GM19468 (cell line): ENCODE results near the gene CLTRN.
"Not testable (repeated sequence)": the region's sequence is repeated elsewhere in the genome, so short reads cannot be mapped to it uniquely, and the experiment has no call there.

Experiments
- ATAC-seq: cut with Tn5 transposase; IDR thresholded peaks from one replicate; pipeline ENCODE4 v1.9.1; 2021; ENCODE audit warnings: mild to moderate bottlenecking, moderate library complexity, moderate number of reproducible peaks; ENCODE audit not compliant: unreplicated experiment; ENCODE audit errors: extremely low read depth

Gene CLTRN

GRCh38 chrX:15664487-15665444, at the start of gene CLTRN:
TSS of gene CLTRN (minus strand) at chrX:15664805. CDS start at chrX:15664775, 30 bp downstream.
- ATAC-seq: no peak

GRCh38 chrX:15704273-15704672, 39.7 kb upstream of the CLTRN start:
- not testable (repeated sequence) for ATAC-seq

- ATAC-seq: not testable (repeated sequence)
Observed at GRCh38 chrX:15703809-15704208, 39.2 kb upstream of the CLTRN start.

- no peak for ATAC-seq
Observed at GRCh38 chrX:15702488-15703371, 38.1 kb upstream of the CLTRN start.

- no peak for ATAC-seq
Observed at GRCh38 chrX:15696516-15696915, 31.9 kb upstream of the CLTRN start.

GRCh38 chrX:15694941-15695451, 30.4 kb upstream of the CLTRN start:
- no peak for ATAC-seq

- ATAC-seq: peak; percentile 52
Observed at GRCh38 chrX:15686818-15687685, 22.4 kb upstream of the CLTRN start.

- ATAC-seq: no peak
Observed at GRCh38 chrX:15683193-15683592, 18.6 kb upstream of the CLTRN start.

GRCh38 chrX:15681433-15681832, 16.8 kb upstream of the CLTRN start:
- no peak for ATAC-seq

GRCh38 chrX:15680401-15680800, 15.8 kb upstream of the CLTRN start:
- ATAC-seq: no peak

GRCh38 chrX:15679246-15679645, 14.6 kb upstream of the CLTRN start:
- ATAC-seq: no peak

GRCh38 chrX:15678339-15678738, 13.7 kb upstream of the CLTRN start:
- no peak for ATAC-seq

- ATAC-seq: no peak
Observed at GRCh38 chrX:15676886-15677285, 12.3 kb upstream of the CLTRN start.

- peak; percentile 50 for ATAC-seq
Observed at GRCh38 chrX:15675490-15675921, 10.9 kb upstream of the CLTRN start.

GRCh38 chrX:15674841-15675489, 10.4 kb upstream of the CLTRN start:
- ATAC-seq: peak; percentile 93

- ATAC-seq: no peak
Observed at GRCh38 chrX:15674514-15674840, 9.9 kb upstream of the CLTRN start.

- no peak for ATAC-seq
Observed at GRCh38 chrX:15673970-15674369, 9.4 kb upstream of the CLTRN start.

GRCh38 chrX:15672881-15673280, 8.3 kb upstream of the CLTRN start:
- ATAC-seq: no peak

- ATAC-seq: no peak
Observed at GRCh38 chrX:15663439-15663838, 1.2 kb downstream of the CLTRN start.
